K562 (cell line): ENCODE results near the gene RGS14. TPM values are rescaled to one million over a fixed set of nuclear protein-coding genes. Genes with fewer than 3 reads are reported as not detected.
A peak's percentile ranks its signal among the peaks of the same experiment; 100 is the strongest.

Source experiments
- CCAR2 ChIP-seq: fragments of 200-400 bp; formaldehyde crosslinking; IDR thresholded peaks from 2 replicates; pipeline ENCODE4 v1.6.1; 2017; ENCODE audit warnings: mild to moderate bottlenecking, low read depth, low read length
- CHD1 ChIP-seq: fragments of 200-600 bp; sonication (generic); IDR thresholded peaks from one replicate; pipeline ENCODE4 v1.6.1; 2012; ENCODE audit warnings: mild to moderate bottlenecking, moderate library complexity, low read length, inconsistent platforms
- CTBP1 ChIP-seq: fragments of 450-650 bp; IDR thresholded peaks from 2 replicates; pipeline ENCODE4 v1.6.1; 2016; ENCODE audit warnings: borderline replicate concordance
- NR3C1 ChIP-seq: sonication (generic); formaldehyde crosslinking; IDR thresholded peaks from 2 replicates; pipeline ENCODE4 v1.8.1; 2022; ENCODE audit warnings: missing genetic modification reagents
- PHB2 ChIP-seq: fragments of 450-650 bp; IDR thresholded peaks from 2 replicates; pipeline ENCODE4 v1.6.1; 2017; ENCODE audit warnings: low read depth
- PHF20 ChIP-seq: fragments of 450-650 bp; IDR thresholded peaks from 2 replicates; pipeline ENCODE4 v1.6.1; 2018; ENCODE audit not compliant: partially characterized antibody
- TCFL5 ChIP-seq: fragments of 250-450 bp; sonication (Bioruptor Pico); conservative IDR thresholded peaks from 2 replicates; pipeline ENCODE4 v1.6.1; 2021; ENCODE audit warnings: mild to moderate bottlenecking, moderate library complexity, matching md5 sums
- ZNF232 ChIP-seq: sonication (generic); formaldehyde crosslinking; IDR thresholded peaks from 2 replicates; pipeline ENCODE4 v1.8.0; 2022; ENCODE audit warnings: mild to moderate bottlenecking, missing genetic modification reagents
- polyA plus RNA-seq, 8 experiments: library from polyadenylated mRNA; depleted of rRNA in 4 of 8; stranded (reverse) in 5 of 8; unstranded in 3 of 8; fragments of >200 nt; fragmentation: Nextera tagmentation in 2 of 8; fragmentation: Illumina TruSeq in 1 of 8; extraction: Ambion mirVana in 2 of 8; extraction: Trizol in 1 of 8; gene quantifications; 2 replicates each; pipeline versions ENCODE4 v1.2.1 to v1.2.3, GENCODE V29; 2011 to 2014; ENCODE audit warnings: inconsistent platforms in 1 of 8, missing spikeins in 1 of 8
- total RNA-seq, 7 experiments: library from RNA; depleted of rRNA in 6 of 7; stranded (reverse); fragments of >200 nt in 6 of 7; fragmentation: Illumina TruSeq in 2 of 7; extraction: Trizol in 2 of 7; gene quantifications; 2 replicates each; pipeline versions ENCODE4 v1.2.1 to v1.2.3, GENCODE V29; 2011 to 2021; ENCODE audit warnings: low replicate concordance in 1 of 7
- TF ChIP-seq, protein P1 (sequence below), 3 experiments: fragments of 200-800 bp in 1 of 3; fragments of 250-450 bp in 1 of 3; fragments of 450-650 bp in 1 of 3; sonication (Bioruptor Pico) in 1 of 3; sonication (Bioruptor generic) in 1 of 3; formaldehyde crosslinking in 1 of 3; IDR thresholded peaks; 2 replicates each; pipeline versions ENCODE4 v1.6.1 to v1.8.0; 2016 to 2022; ENCODE audit warnings: mild to moderate bottlenecking in 2 of 3, missing genetic modification characterization in 2 of 3, missing compliant biosample characterization in 1 of 3, moderate library complexity in 1 of 3
- TF ChIP-seq, protein P2 (sequence below): sonication (generic); formaldehyde crosslinking; IDR thresholded peaks from 2 replicates; pipeline ENCODE4 v1.8.0; 2022; ENCODE audit warnings: missing genetic modification reagents, mild to moderate bottlenecking, moderate library complexity, borderline replicate concordance
- TF ChIP-seq, protein P3 (sequence below): sonication (generic); formaldehyde crosslinking; IDR thresholded peaks from 2 replicates; pipeline ENCODE4 v1.8.0; 2023; ENCODE audit warnings: mild to moderate bottlenecking, missing genetic modification reagents

Gene RGS14
- total and polyA plus RNA-seq, 9 of the 15 experiments (the other 6 are each of a cell fraction or from before 2014, with no cell fraction given), result 0.28 to 75.9 (median 34.5) TPM

DNA sequence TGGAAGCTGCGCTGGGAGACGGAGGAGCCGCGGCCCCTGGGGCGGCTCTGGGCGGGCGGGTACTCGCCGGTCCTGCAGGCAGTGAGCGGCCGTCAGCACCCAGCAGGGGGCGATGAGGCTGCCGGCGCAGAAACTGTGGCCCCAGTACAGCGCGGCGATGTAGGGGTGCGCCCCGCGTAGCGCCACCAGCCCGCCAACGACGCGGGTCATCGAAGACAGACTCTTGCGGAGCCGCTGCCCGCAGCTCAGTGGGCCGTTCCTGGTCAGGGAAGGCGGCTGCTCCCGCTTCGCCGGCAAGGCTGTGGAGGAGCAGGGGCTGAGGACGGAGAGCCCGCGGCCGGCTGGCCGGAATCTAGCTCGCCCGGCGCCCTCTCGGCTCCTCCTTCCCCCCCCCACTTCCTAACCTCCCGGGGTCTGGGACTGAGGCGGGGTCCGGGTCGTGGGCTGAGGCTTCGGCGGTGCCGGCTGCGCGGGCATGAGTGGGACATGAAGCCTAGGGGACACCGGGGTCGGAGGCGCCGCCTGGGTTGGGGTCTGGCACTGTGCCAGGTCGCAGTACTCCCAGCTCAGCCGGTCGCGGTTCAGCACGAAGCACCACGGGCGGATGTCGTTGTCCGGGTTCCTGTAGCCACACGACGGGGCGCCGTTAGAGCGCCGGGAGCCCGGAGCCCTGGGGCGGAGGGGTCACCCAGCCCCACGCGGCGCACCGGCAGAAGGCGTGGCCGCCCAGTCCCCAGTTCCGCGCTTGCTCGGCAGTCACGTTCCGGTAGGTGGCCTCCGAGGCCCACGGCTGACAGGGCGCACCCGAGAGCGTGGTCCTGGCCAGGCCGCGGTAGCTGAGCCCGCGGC, 46.3 kb downstream of the RGS14 start (continued):
- TF ChIP-seq PHF20 (peak; percentile 71), CHD1 (peak; percentile 68), CCAR2 (no peak), TCFL5 (no peak), ZNF232 (0 out of 2 replicates have a peak, but pooled peaks have one; percentile 64), NR3C1 (CRISPR knock-in tag) (peak; percentile 77), CTBP1 (peak; percentile 79), PHB2 (no peak)
- TF ChIP-seq, protein P1, sequence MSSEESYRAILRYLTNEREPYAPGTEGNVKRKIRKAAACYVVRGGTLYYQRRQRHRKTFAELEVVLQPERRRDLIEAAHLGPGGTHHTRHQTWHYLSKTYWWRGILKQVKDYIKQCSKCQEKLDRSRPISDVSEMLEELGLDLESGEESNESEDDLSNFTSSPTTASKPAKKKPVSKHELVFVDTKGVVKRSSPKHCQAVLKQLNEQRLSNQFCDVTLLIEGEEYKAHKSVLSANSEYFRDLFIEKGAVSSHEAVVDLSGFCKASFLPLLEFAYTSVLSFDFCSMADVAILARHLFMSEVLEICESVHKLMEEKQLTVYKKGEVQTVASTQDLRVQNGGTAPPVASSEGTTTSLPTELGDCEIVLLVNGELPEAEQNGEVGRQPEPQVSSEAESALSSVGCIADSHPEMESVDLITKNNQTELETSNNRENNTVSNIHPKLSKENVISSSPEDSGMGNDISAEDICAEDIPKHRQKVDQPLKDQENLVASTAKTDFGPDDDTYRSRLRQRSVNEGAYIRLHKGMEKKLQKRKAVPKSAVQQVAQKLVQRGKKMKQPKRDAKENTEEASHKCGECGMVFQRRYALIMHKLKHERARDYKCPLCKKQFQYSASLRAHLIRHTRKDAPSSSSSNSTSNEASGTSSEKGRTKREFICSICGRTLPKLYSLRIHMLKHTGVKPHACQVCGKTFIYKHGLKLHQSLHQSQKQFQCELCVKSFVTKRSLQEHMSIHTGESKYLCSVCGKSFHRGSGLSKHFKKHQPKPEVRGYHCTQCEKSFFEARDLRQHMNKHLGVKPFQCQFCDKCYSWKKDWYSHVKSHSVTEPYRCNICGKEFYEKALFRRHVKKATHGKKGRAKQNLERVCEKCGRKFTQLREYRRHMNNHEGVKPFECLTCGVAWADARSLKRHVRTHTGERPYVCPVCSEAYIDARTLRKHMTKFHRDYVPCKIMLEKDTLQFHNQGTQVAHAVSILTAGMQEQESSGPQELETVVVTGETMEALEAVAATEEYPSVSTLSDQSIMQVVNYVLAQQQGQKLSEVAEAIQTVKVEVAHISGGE (CRISPR knock-in tag; IDR thresholded peaks at IDR 0.05), result peak in 1 of 3 experiments; percentile 70; a peak in 1 of 6 replicates
- TF ChIP-seq, protein P2, sequence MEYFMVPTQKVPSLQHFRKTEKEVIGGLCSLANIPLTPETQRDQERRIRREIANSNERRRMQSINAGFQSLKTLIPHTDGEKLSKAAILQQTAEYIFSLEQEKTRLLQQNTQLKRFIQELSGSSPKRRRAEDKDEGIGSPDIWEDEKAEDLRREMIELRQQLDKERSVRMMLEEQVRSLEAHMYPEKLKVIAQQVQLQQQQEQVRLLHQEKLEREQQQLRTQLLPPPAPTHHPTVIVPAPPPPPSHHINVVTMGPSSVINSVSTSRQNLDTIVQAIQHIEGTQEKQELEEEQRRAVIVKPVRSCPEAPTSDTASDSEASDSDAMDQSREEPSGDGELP (CRISPR knock-in tag), result peak; percentile 85
- TF ChIP-seq, protein P3, sequence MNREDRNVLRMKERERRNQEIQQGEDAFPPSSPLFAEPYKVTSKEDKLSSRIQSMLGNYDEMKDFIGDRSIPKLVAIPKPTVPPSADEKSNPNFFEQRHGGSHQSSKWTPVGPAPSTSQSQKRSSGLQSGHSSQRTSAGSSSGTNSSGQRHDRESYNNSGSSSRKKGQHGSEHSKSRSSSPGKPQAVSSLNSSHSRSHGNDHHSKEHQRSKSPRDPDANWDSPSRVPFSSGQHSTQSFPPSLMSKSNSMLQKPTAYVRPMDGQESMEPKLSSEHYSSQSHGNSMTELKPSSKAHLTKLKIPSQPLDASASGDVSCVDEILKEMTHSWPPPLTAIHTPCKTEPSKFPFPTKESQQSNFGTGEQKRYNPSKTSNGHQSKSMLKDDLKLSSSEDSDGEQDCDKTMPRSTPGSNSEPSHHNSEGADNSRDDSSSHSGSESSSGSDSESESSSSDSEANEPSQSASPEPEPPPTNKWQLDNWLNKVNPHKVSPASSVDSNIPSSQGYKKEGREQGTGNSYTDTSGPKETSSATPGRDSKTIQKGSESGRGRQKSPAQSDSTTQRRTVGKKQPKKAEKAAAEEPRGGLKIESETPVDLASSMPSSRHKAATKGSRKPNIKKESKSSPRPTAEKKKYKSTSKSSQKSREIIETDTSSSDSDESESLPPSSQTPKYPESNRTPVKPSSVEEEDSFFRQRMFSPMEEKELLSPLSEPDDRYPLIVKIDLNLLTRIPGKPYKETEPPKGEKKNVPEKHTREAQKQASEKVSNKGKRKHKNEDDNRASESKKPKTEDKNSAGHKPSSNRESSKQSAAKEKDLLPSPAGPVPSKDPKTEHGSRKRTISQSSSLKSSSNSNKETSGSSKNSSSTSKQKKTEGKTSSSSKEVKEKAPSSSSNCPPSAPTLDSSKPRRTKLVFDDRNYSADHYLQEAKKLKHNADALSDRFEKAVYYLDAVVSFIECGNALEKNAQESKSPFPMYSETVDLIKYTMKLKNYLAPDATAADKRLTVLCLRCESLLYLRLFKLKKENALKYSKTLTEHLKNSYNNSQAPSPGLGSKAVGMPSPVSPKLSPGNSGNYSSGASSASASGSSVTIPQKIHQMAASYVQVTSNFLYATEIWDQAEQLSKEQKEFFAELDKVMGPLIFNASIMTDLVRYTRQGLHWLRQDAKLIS (CRISPR knock-in tag), result peak; percentile 80; the same call in 1 of the 2 replicates
